DMS153 treated with DMSO at 0.1 percent for 48 hours (cell line): ENCODE measurements around the gene VPS26C.
"Not testable (repeated sequence)": the region's sequence is repeated elsewhere in the genome, so short reads cannot be mapped to it uniquely, and the experiment has no call there.

Experiments used
- DNase-seq: peaks from one replicate; lab custom pipeline; 2025; ENCODE audit not compliant: unreplicated experiment; lab: John Stamatoyannopoulos, UW

The VPS26C gene

GRCh38 chr21:37267269-37268185 is at the start of gene VPS26C:
TSS of gene VPS26C (minus strand) at chr21:37267334. CDS start at chr21:37267294, 40 bp downstream.
- peak; percentile 100 for DNase-seq

- not testable (repeated sequence) for DNase-seq
Observed at GRCh38 chr21:37316072-37316471, 48.9 kb upstream of the VPS26C start.

- DNase-seq = no peak
Observed at GRCh38 chr21:37300114-37300751, 33.1 kb upstream of the VPS26C start.

GRCh38 chr21:37297364-37297763 is 30.2 kb upstream of the VPS26C start:
- no peak for DNase-seq

- DNase-seq = no peak
Observed at GRCh38 chr21:37294679-37295078, 27.5 kb upstream of the VPS26C start.

- DNase-seq = no peak
Observed at GRCh38 chr21:37292941-37293340, 25.8 kb upstream of the VPS26C start.

- no peak for DNase-seq
Observed at GRCh38 chr21:37292041-37292440, 24.9 kb upstream of the VPS26C start.

- DNase-seq = not testable (repeated sequence)
Observed at GRCh38 chr21:37283191-37283710, 16.1 kb upstream of the VPS26C start.

- not testable (repeated sequence) for DNase-seq
Observed at GRCh38 chr21:37282602-37283001, 15.5 kb upstream of the VPS26C start.

GRCh38 chr21:37281993-37282392 is 14.9 kb upstream of the VPS26C start:
- DNase-seq = peak; percentile 59

GRCh38 chr21:37281579-37281978 is 14.4 kb upstream of the VPS26C start:
- no peak for DNase-seq

- DNase-seq = not testable (repeated sequence)
Observed at GRCh38 chr21:37279271-37279670, 12.1 kb upstream of the VPS26C start.

GRCh38 chr21:37278199-37278598 is 11.1 kb upstream of the VPS26C start:
- no peak for DNase-seq

- DNase-seq = no peak
Observed at GRCh38 chr21:37276377-37276776, 9.2 kb upstream of the VPS26C start.

- DNase-seq = no peak
Observed at GRCh38 chr21:37273911-37274690, 7.0 kb upstream of the VPS26C start.

- DNase-seq = no peak
Observed at GRCh38 chr21:37273440-37273839, 6.3 kb upstream of the VPS26C start.

GRCh38 chr21:37272897-37273296 is 5.8 kb upstream of the VPS26C start:
- no peak for DNase-seq

GRCh38 chr21:37270576-37271365 is 3.6 kb upstream of the VPS26C start:
- DNase-seq = no peak

- no peak for DNase-seq
Observed at GRCh38 chr21:37269481-37269880, 2.3 kb upstream of the VPS26C start.

GRCh38 chr21:37268186-37268503 is 1.0 kb upstream of the VPS26C start:
- no peak for DNase-seq
